ENCODE measurements around the gene OLIG3.

The OLIG3 gene

GRCh38 chr6:137494281-137494987, at the start of gene OLIG3:
OLIG3 (minus strand) TSS chr6:137494394; CDS start chr6:137494170, 224 bp downstream.
- no peak for DNase-seq

- no peak for DNase-seq
Measured at GRCh38 chr6:137543114-137543513, 48.9 kb upstream of the OLIG3 start.

GRCh38 chr6:137542713-137543112, 48.5 kb upstream of the OLIG3 start:
- no peak for DNase-seq

- DNase-seq, result no peak
Measured at GRCh38 chr6:137541534-137542063, 47.4 kb upstream of the OLIG3 start.

GRCh38 chr6:137536104-137536773, 42.0 kb upstream of the OLIG3 start:
- DNase-seq, result peak; percentile 26

- no peak for DNase-seq
Measured at GRCh38 chr6:137531376-137532092, 37.3 kb upstream of the OLIG3 start.

GRCh38 chr6:137530404-137530803, 36.2 kb upstream of the OLIG3 start:
- no peak for DNase-seq

- no peak for DNase-seq
Measured at GRCh38 chr6:137522831-137523230, 28.6 kb upstream of the OLIG3 start.

- DNase-seq, result no peak
Measured at GRCh38 chr6:137522198-137522798, 28.1 kb upstream of the OLIG3 start.

- no peak for DNase-seq
Measured at GRCh38 chr6:137520520-137520919, 26.3 kb upstream of the OLIG3 start.

- DNase-seq, result no peak
Measured at GRCh38 chr6:137519629-137520176, 25.5 kb upstream of the OLIG3 start.

GRCh38 chr6:137518386-137518983, 24.3 kb upstream of the OLIG3 start:
- DNase-seq, result no peak

GRCh38 chr6:137514418-137514817, 20.2 kb upstream of the OLIG3 start:
- no peak for DNase-seq

- no peak for DNase-seq
Measured at GRCh38 chr6:137512757-137513605, 18.8 kb upstream of the OLIG3 start.

- no peak for DNase-seq
Measured at GRCh38 chr6:137510923-137511322, 16.7 kb upstream of the OLIG3 start.

GRCh38 chr6:137498481-137499190, 4.4 kb upstream of the OLIG3 start:
- no peak for DNase-seq

- DNase-seq, result no peak
Measured at GRCh38 chr6:137497721-137498463, 3.7 kb upstream of the OLIG3 start.

GRCh38 chr6:137496909-137497720, 2.9 kb upstream of the OLIG3 start:
- DNase-seq, result no peak

GRCh38 chr6:137496368-137496767, 2.2 kb upstream of the OLIG3 start:
- no peak for DNase-seq
